NCI-H226 (cell line): ENCODE measurements around the gene CCSER1.
"Not testable (repeated sequence)": the region's sequence is repeated elsewhere in the genome, so short reads cannot be mapped to it uniquely, and the experiment has no call there.

Experiments used
- DNase-seq: peaks from one replicate; pipeline ENCODE4 v3.0.0-alpha.2; 2015

CCSER1 gene

DNA sequence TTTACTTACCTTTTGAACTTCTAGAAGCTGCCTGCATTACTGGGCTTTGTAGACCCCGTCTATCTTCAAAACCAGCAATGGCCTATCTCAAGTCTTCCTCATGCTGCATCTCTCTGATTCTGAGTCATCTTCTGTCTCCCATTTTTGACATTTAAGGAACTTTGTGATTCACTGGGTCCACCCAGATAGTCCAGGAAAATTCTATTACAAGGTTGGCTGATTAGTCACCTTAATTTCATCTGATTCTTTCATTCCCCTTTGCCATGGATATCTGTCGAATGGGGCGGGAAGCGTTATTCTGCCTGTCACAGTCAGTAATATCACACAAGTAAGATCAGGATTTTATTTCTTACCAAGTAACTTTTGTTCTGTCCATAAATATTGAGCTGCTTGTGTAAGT lies 618.0 kb downstream of the CCSER1 start:
- peak; percentile 52 for DNase-seq

DNA sequence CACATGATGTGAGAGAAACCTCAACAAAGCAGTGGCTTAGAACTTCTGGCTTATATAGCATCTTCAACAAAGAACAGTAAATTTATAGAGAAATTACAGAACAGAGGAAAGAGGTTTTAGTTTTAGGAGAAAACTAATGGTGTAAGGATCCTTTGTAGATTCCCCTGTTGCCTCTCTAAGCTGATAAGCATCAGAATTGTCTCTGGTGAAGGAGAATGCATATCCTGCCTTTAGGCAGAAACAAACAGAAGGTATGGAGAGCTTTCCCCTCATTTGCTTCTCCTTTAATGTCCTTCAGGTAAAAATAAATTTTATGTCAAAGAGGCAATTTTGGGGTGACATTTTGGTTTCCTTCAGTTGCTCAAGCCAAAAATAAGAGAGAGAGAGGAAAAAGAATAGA lies 625.9 kb downstream of the CCSER1 start:
- DNase-seq = no peak

DNA sequence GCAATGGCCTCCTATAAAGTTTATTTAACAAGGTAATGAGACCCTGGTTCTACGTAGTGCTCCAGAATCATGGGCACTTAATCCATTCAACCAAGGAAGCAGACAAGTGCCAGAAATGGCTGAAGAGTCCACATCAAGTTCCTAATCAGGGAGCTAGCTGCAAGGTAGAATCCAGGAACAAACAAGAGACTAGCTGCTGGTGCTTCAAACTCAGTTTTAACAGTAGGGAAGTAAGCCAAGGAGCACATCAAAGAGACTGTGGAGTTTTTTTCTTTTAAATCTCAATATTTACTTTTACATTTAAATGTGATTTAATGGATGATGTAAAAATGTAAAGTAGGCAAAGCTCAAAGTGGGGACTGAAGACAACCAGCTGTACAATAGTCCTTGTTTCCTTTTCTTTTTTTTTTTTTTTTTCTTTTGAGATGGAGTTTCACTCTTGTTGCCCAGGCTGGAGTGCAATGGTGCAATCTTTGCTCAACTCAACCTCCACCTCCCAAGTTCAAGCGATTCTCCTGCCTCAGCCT lies 630.4 kb downstream of the CCSER1 start:
- no peak for DNase-seq

DNA sequence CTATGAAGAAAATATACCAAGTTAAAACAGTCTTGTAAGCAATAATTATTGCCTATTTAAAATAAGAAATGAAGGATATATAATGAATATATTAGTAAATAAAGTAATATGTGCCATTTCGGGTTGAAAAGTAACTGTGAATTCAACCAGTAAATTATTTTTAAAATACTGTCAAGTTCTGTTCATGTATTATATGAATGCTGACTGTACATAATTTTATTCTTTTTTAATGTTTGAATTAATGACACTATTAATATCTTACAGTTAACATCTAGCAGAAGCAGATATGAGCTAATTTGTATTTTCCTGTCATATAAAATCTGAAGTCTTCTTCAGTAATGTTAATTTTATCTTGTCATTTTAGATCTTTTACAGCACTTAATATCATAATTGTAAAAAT lies 632.9 kb downstream of the CCSER1 start:
- DNase-seq = no peak

DNA sequence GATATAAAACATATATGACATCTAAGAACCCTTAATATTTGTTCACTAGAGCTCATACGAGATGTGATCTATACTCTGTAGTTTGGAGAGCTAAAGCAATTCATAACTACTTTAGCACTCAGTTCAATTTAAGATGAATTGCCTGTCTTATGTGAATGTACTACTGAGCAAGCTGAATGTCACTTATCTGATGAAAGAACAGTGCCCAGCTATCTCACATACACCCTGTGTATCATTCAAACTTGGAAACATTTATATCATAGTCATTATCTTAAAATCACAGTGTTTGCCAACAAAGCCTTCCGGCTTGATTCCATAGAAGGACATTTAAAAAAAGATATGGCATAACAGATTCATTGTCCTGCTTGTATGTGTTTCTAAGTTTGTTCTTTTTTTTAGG lies 639.6 kb downstream of the CCSER1 start:
- DNase-seq = no peak

DNA sequence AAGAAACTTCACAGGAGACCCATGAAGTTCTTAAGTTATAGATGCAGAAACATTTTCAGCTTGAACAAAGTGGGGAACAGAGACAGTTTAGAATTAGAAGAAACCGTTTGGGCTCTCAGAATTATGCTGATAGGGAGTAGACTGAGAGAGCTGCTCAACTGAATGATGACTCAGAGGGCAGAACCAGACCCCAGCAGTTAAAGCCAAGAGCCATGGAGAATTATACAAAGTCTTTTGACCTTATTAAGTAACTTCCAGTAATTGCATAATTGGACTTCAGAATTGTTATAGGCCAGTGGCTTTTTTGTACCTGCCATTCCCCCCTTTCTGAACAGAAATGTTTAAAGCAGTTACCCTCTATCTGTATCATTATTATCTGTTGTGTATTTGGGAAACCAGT lies 642.1 kb downstream of the CCSER1 start:
- peak; percentile 29 for DNase-seq

DNA sequence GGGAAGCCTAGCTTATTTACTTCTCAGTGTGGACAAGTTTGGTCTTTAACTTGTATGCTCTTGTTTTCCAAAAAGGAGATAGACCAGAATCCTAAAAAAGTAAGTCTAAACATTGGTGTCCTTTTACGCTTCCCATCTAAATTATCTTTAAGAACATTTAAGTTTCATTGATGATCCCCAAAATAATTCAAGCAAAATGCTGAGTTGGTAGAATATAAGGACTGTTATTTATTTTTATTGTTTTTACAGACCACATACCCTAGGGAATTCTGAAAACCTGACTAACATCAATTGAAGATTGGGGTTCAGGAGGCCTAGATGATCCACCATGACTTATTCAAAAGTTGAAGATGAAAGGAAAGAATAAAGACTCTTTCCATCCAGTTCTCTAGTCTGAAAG lies 653.0 kb downstream of the CCSER1 start:
- no peak for DNase-seq

DNA sequence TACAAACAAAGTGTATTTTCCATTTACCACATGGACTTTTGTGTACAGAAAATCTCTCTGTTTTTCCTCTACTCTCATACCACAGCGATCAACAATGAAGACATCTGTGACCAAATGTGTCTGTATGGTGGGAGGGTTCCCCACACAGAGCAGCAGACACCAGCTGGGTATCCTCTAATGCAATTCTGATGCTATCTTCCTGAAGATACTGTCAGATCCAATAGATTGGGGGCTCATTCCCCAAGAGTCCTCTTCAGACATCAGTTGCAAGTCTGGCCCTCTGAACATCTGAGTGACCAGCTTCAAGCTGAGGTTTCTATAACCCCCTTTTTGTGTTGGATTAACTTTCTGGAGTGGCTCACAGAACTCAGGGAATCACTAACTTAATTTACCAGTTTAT lies 659.4 kb downstream of the CCSER1 start:
- DNase-seq = no peak

DNA sequence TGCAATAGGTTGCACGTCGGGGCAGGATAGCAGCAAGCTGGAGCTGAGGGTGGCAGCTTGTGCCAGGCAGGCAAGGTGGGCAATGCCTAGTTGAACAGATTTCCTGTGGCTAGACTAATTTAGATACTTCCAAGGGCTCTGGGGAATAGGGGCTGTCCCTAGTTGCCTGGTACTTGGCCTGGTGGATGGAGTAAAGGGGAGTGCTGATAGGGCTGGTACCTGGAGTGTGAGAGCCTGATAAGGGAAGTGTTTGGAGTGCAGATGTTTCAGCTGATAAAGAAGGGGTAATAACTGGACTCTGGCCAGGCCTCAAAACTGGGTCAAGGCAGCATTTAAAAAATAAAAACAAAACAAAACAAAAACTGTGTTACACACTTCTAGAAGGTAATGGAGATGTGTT lies 665.5 kb downstream of the CCSER1 start:
- DNase-seq = no peak

DNA sequence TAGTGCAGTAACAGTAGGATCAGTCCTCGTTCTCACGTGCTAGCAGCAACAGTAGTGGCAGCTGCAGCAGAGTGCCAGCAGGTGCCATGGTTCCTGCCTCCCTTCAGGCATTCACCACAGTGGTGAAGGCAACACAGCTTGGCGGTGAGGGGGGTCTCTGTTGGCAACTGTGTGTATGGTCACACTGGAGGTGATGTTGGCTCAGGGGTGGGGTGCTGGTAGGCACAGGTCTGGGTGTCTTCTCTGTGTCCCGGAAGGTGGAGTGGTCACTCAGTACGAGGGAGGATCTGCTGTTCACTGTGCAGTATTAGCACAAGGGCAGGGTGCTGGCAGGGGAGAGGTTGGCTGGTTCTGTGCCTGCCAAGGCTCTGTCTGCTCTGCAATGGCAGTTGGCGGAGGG lies 671.8 kb downstream of the CCSER1 start:
- no peak for DNase-seq

DNA sequence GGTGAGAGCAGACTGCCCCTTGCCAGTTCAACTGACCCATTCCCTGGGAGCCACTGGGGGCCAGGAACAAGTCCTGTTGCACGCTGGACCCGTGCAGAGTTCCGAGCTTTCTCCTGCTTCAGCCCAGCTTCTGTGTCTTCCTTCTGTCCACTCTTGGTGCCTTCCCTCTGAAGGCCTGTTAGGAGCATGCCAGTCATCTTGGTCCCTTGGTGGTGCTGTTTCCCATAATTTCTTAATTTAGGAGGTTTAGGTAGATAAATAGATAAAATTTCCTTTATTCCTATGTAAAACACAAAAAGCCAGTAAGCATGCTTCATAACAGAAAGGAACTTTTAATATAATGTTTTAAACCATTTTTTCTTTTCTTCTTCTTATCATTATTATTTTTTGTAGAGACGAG lies 672.7 kb downstream of the CCSER1 start:
- DNase-seq = no peak

DNA sequence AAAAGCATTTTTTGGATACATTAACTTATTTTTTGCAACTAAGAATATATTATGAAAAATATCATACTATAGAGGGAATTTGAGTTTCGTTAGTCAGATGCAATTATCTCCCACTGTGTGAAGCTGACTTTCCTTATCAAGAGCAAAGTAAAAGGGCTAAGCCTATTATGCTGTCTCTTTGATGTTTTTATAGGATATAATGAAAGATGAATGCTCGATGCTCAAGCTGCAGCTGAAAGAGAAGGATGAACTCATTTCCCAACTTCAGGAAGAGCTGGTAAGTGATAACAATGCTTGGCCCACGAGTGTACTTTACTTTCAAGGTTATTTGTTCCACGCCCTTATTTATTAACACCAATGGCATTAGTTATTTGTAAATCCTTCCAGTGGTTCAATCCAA lies 688.4 kb downstream of the CCSER1 start:
- no peak for DNase-seq

DNA sequence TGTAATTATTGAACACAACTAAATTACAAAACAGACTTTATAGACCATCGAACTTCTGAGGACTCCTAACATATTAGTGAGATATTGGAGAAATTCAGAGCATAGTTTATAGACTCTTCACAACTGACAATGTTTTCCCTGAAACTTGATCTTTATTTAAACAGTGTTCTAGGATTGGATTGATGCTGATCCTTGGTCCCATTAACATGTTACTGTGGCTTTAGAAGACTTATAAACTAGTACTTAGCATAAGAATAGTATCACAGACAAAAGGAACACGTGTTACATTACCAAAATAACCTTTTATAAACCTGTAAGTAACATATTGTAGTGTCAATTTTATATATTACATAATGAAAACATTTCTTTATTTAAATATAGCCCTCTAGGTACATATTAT lies 689.6 kb downstream of the CCSER1 start:
- DNase-seq = no peak

DNA sequence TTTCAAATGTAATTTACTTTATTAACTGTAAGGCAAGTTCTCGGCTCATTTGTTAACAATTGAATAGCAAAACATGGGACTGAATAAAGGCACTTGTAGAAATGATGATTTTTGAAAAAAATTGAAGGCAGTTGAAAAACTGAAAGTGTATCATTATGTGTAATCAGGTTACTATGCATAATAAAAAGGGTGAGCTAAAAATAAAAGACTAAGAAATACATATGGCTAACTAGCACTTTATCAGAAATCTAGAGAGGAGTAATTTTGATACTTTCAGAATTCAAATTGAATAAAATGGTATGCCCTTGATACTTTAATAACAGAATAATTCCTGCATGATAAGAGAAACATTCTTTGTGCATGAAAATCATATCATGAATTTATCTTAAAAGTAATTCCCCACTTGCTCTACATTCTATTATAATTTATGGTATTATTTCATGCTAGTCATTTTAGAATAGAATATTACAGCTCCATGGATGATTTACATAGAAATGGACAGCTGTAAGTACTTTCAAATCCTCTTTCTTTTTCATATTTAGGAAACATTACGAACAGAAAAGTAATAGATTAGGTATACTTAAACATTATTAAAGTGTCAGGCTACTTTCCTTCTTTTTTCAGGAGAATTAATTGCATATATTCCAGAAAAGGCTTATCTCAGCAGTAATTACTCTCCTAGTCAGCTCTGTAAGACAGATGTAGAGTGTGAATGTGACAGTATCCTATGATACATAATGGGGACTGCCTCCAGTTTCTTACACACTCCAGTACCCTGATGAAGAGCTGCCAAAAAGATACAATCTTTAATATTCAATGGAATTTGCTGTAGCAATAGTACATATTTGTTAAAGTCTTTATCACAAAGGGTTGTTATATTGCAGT lies 697.3 kb downstream of the CCSER1 start:
- peak; percentile 7 for DNase-seq

DNA sequence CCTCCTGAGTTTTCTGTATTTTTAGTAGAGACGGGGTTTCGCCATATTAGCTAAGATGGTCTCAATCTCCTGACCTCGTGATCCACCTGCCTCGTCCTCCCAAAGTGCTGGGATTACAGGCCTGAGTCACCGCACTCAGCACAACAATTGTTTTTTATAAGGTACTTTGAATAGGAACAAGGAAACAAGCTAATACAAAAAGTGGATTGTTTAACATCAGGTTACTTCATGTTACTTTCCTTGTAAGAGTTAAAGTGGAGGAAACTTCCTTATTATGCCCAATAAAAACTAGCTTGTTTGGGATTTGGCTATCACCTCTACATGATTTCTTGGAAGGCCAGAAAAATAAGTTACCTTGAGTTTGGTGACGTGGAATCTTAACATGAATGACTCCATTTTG lies 698.7 kb downstream of the CCSER1 start:
- DNase-seq = no peak

DNA sequence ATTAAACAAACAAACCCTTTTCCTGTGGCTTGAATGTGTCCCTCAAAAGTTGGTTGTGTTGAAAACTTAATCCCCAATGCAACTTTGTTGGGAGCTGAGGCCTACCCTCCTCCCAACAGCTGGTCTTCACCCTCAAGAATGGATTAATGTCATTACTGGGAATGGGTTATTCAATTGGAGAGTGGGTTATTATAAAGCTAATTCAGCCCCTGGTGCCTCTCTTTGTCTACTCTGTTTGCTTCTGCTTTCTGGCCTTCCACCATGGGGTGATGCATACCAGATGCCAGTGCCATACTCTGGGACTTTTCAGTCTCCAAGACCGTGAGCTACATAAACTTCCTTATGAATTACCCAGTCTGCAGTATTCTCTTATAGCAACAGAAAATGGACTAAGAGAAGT lies 706.5 kb downstream of the CCSER1 start:
- no peak for DNase-seq

DNA sequence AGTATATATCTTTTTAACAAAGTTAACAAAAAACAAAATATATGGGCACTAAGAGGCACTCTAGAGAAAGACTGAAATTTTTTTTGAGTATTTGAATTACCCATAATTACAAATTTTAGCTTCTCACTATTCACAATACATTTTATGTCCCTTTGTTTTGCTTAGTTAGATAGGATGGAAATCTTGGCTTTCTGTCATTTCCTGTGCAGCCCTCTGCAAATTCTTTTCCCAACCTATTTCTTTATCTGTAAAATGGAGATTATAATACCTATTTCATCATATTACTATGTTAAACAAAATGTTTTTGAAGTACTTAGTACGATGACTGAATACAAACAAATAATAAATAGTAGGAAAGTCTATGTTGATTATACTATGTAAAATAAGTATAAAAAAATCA lies 710.0 kb downstream of the CCSER1 start:
- DNase-seq = peak; percentile 16

DNA sequence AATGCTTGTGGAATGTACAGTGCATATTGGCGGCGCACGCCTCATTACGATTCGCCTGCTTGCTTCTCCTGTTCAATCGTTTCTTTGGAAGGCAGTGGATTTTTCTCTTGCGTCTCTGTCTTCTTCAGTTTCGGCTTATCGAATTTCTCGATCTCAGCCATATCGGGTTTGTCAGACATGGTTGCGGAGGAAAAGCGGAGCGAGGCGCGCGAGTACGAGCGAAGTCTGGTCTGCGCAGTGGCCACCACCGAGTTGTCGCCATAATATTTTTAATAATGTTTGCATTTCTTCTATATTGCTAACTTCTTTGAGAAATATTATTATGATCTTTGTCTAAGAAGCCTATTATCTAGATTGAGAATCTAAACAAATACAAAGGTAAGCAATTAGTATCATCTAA lies 711.7 kb downstream of the CCSER1 start:
- not testable (repeated sequence) for DNase-seq

DNA sequence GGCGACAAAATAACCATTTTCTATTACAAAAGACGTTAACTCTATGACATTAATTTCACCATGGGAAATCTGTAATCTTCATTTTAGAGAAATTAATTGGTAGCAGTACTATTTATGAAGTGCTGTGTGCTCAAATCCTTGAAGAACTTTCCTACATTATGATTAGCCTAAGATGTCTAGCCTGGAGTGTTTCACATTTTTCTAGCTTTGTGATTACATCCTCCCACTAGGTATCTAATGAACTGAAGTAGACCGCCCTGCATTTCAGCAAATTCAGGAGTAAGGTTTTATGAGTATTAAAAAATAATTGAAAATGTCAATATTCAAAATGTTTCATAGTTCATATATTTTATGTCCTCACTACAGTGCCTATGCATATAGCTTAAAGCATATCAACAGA lies 713.1 kb downstream of the CCSER1 start:
- DNase-seq = no peak

DNA sequence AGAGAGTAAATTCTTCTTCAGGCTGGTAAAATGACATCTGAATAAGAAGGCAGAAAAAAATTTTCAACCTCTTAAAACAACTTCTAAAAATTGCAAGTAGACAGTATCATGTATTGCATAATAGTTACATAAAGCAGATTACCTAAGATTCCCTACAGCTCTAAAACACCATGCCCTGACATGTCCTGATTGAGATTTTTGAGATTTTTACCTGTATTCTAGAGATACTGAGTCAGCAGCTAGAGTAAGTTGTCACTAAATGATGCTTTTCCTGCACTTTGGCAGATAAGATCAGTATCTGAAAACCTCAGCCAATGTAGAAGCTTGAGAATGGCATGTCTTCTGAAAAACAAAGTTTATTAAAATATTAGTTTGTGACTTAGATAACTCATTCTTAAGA lies 713.6 kb downstream of the CCSER1 start:
- DNase-seq = peak; percentile 8

DNA sequence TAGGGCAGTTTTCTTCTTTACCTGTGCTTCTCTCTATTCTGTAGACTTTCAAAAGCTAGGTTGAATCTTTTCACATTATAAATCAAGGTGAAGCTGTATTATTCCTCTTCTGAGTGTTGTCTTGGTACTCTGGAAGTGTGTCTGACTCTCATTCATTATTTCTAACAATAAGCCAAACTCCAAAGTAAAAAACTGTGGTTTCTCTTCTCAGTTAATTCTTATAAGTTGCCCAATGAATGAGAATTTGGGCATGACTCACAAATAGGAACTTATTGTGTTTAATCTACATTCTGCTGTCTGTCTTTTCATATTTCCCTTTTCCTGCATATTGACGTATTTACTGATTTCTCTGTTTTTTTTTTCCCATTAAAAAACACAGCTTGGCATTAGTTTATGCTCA lies 714.5 kb downstream of the CCSER1 start:
- peak; percentile 42 for DNase-seq

DNA sequence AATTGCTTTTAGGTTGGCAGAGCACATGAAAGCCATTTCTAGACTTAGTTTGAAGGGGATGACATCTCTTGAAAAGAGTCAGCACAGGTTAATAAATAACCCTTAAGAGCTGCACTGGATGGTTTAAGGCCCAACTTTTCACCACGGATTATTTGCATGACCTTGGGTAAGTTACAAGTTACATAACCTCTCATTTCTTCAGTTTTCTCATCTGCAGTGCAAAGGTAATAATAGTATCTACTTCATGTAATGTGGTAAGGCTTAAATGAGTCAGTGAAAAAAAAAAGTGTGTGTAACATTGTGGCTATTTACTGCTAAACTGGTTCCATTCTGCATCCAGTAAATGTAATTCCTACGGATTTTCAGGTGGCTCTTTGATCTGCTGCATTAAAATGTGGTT lies 715.8 kb downstream of the CCSER1 start:
- DNase-seq = no peak

DNA sequence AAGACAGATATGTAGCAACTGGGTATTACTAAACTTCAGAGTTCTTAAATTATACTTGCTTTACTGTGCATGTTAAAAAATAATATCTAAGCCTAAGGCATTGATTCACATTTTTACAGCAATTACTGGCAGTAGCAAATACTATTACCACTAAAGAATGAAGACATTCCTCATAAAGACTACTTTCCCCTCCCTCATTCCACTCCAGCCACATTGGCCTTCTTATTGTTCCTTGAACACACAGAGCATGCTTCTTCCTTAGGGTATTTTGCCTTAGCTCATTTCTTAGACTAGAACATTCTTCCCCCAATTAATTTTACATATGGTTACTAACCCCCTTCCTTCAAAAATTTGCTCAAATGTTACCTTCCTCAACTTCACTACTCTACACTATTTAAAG lies 717.0 kb downstream of the CCSER1 start:
- no peak for DNase-seq

DNA sequence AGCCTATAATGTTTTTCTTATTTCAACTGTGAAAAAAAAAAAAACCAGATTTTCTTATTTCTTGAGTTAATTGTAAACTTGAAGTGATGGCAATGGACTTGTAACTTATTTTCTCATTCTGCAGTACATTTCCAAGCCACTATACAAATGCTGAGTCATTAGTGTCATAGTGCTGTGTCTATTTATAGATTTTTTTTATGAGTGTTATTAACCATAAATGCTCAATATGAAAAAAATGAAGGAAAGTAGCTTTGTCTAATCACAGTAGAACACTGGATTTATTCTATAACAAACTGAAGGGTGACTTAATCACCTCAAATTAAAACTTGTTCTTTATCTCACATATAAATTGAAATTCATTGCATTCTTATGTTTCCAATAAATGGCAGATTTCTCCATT lies 718.6 kb downstream of the CCSER1 start:
- no peak for DNase-seq

DNA sequence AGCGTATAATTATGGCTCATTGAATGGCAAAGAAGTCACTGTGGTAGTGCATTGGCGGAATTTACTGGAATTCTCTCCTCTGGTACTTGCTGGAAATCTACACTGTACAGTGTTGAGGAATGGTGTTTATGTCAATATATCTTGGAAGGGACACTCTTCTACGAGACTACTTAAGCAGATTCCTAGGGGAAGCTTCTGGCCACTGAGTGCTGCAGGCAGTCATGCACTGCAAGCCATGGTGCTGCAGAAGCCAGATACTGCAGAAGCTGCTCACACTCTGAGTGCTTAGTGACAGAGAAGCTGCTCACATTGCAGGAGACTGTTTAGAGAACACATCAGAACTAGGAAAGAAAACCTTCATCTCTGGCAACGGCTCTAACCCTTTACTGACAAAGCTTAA lies 725.0 kb downstream of the CCSER1 start:
- DNase-seq = no peak
